C4-2B (cell line): ENCODE results near the gene APOBEC3C.

ENCODE experiments used
- ZFX ChIP-seq: fragments of 450-650 bp; IDR thresholded peaks from 2 replicates; pipeline ENCODE4 v1.6.1; 2017
- TF ChIP-seq, protein P1 (sequence below): fragments of 450-650 bp; conservative IDR thresholded peaks from 2 replicates; pipeline ENCODE4 v1.5.1; 2017; ENCODE audit warnings: mild to moderate bottlenecking

- TF ChIP-seq, protein P1, sequence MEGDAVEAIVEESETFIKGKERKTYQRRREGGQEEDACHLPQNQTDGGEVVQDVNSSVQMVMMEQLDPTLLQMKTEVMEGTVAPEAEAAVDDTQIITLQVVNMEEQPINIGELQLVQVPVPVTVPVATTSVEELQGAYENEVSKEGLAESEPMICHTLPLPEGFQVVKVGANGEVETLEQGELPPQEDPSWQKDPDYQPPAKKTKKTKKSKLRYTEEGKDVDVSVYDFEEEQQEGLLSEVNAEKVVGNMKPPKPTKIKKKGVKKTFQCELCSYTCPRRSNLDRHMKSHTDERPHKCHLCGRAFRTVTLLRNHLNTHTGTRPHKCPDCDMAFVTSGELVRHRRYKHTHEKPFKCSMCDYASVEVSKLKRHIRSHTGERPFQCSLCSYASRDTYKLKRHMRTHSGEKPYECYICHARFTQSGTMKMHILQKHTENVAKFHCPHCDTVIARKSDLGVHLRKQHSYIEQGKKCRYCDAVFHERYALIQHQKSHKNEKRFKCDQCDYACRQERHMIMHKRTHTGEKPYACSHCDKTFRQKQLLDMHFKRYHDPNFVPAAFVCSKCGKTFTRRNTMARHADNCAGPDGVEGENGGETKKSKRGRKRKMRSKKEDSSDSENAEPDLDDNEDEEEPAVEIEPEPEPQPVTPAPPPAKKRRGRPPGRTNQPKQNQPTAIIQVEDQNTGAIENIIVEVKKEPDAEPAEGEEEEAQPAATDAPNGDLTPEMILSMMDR, result peak; percentile 88
- no peak for TF ChIP-seq ZFX
These were observed 10.9 kb upstream of the APOBEC3C start for GRCh38 chr22:39003165-39003638.
